B cell (primary cell): ENCODE results near the gene HERC2.

ENCODE experiments used
- EZH2 ChIP-seq: IDR thresholded peaks from 2 replicates; pipeline ENCODE4 v1.6.1; 2012; ENCODE audit warnings: borderline replicate concordance, low read depth, mild to moderate bottlenecking, moderate library complexity, low read length; ENCODE audit not compliant: insufficient read depth, poor library complexity, severe bottlenecking
- TF ChIP-seq, protein P1 (sequence below): fragments of 200-600 bp; IDR thresholded peaks from one replicate; pipeline ENCODE4 v1.8.0; 2022; ENCODE audit warnings: antibody characterized with exemption, mild to moderate bottlenecking

GRCh38 chr15:28103831-28104230 lies 218.1 kb downstream of the HERC2 start:
- TF ChIP-seq, protein P1, sequence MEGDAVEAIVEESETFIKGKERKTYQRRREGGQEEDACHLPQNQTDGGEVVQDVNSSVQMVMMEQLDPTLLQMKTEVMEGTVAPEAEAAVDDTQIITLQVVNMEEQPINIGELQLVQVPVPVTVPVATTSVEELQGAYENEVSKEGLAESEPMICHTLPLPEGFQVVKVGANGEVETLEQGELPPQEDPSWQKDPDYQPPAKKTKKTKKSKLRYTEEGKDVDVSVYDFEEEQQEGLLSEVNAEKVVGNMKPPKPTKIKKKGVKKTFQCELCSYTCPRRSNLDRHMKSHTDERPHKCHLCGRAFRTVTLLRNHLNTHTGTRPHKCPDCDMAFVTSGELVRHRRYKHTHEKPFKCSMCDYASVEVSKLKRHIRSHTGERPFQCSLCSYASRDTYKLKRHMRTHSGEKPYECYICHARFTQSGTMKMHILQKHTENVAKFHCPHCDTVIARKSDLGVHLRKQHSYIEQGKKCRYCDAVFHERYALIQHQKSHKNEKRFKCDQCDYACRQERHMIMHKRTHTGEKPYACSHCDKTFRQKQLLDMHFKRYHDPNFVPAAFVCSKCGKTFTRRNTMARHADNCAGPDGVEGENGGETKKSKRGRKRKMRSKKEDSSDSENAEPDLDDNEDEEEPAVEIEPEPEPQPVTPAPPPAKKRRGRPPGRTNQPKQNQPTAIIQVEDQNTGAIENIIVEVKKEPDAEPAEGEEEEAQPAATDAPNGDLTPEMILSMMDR: no peak
- TF ChIP-seq EZH2: no peak
